G401 (cell line): ENCODE measurements around the gene PAN2. TPM values are rescaled to one million over a fixed set of nuclear protein-coding genes. Genes with fewer than 3 reads are reported as not detected.

ENCODE experiments used
- DNase-seq: peaks from one replicate; pipeline ENCODE4 v3.0.0-alpha.2; 2015; ENCODE audit warnings: low spot score
- in situ Hi-C: cut with HindIII; loops from 2 replicates; pipeline ENCODE4 v1.10.0; 2016; ENCODE audit warnings: low sequenced_read_pairs, mixed read lengths
- total RNA-seq: library from RNA; depleted of rRNA; stranded (reverse); fragments of >200 nt; shearing (Covaris generic); gene quantifications from 2 replicates; pipeline ENCODE4 v1.2.3, GENCODE V29; 2014

Gene PAN2
- total RNA-seq, 1 experiment from 2014 or later, result 18.0 TPM

GRCh38 chr12:56315622-56316473 is 18.0 kb downstream of the PAN2 start, which contains the start of gene CNPY2:
Gene CNPY2 (minus strand): TSS chr12:56315988. CDS start chr12:56315217, 771 bp downstream.
- peak; percentile 98 for DNase-seq
- in situ Hi-C loops, result no loop called here

GRCh38 chr12:56315249-56315621 is 18.6 kb downstream of the PAN2 start:
- no peak for DNase-seq
- in situ Hi-C loops, result no loop called here

- DNase-seq, result no peak
- in situ Hi-C loops, result no loop called here
Measured at GRCh38 chr12:56311003-56311402, 22.8 kb downstream of the PAN2 start.

DNA sequence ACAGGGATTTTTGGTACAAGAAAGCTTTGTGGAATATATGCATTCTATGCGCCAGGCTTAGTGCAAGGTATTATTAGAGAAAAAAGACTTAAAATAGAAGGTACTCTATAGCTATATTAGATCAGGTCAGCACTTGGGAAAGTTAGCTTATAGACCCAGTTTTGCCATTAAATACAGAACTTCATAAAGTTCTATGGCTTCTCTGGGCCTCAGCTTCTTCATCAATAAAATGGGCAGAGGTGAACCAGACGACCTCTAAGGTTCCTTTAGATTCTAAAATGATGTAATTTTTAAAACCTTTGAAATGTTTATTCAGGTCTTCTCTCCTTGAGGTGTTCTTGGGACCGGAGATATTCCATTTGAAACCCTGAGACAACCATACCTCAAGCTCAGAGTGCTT is 25.1 kb downstream of the PAN2 start:
- in situ Hi-C loops, result no loop called here
- DNase-seq, result no peak

- no peak for DNase-seq
- in situ Hi-C loops, result no loop called here
Measured at GRCh38 chr12:56307221-56307965, 26.4 kb downstream of the PAN2 start.

- DNase-seq, result no peak
- in situ Hi-C loops, result no loop called here
Measured at GRCh38 chr12:56304872-56305590, 28.8 kb downstream of the PAN2 start.

DNA sequence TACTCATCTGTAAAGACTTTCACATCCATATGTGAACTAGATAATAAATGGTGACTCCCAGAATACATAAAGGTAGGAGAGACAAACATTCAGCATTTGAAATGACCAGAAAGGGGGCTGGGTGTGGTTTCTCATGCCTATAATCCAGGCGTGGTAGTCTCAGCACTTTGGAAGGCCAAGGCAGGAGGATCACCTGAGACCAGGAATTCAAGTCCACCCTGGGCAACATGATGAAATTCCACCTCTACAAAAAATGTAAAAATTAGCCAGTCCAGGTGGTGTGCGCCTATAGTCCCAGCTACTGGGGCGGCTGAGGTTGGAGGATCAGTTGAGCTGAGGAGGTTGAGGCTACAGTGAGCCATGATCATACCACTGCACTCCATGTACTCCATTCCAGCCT is 29.5 kb downstream of the PAN2 start:
- DNase-seq, result no peak
- in situ Hi-C loops, result no loop called here

DNA sequence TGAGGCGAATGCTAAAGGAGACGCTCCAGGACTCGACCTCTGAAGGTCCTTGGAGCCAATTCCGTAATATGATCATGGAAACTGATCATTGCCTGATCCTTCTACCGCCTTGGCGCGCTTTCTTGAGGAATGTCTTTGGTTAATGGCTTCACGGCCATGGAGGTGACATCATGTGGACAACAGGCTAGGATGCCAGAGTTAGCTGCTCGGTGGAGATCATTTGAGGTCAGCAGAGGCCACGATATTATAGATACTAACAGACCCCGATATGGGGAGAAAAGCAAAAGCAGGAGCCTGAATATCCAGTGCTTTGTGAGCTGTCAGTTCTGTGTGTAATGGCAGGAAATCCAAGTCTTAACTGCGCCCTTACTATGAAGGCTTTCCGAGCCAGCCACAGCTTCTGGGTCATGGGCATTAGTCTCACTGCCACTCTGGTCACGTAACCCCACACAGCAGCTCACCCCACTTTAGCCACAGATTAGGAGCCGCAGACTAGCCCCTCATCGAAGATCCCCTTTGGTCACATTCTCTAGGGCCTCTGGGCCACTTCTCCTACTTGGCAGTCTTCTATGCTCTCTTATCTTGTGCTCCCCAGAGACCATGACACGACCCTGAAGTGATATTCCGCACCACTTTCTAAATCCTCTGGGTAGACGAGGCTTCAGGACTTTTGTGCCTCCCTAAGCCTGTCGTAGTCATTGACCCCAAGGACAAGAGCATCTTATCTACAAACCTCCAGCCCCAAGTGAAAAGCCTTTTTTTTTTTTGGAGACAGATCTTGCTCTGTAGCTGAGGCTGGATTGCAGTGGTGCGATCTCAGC is 32.9 kb downstream of the PAN2 start:
- in situ Hi-C loops, result no loop called here
- DNase-seq, result no peak

- DNase-seq, result peak; percentile 99
- in situ Hi-C loops, result loop anchor here (10.0 kb wide), 1 partner anchor 95 kb away; no protein-coding TSS in a partner anchor
Measured at GRCh38 chr12:56299853-56300643, 33.8 kb downstream of the PAN2 start, which contains the start of gene CS. Gene CS (minus strand): TSS chr12:56300330. CDS start chr12:56300201, 129 bp downstream.

DNA sequence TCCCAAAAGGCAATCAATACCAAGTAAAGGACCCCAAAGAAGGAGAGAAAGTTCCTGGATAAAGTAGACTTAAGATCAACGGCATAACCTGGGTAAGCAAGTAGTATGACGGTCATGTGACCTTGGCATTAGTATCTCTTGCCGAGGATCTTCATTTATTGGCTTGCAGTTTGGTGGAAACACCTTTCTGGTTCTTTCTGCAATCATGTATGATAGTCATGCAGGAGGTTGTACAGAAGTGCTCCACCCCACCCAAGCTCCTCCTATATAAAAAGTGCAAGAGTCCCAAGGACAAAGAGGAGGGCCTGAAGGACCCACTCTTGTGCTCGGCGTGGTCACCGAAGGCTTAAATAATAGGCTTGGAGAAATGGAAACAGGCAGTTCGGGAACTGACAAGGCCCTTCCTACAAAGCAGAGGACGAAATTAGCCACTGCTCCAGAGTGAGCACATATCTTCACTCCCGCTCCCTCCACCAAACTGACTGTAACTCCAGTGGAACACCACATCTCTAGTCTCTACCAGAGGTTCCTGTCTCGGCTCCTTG is 34.4 kb downstream of the PAN2 start:
- DNase-seq, result peak; percentile 35
- in situ Hi-C loops, result loop anchor here (10.0 kb wide), 1 partner anchor 95 kb away; no protein-coding TSS in a partner anchor

GRCh38 chr12:56298828-56299227 is 35.0 kb downstream of the PAN2 start:
- DNase-seq, result no peak
- in situ Hi-C loops, result loop anchor here (10.0 kb wide), 1 partner anchor 94 kb away; no protein-coding TSS in a partner anchor

DNA sequence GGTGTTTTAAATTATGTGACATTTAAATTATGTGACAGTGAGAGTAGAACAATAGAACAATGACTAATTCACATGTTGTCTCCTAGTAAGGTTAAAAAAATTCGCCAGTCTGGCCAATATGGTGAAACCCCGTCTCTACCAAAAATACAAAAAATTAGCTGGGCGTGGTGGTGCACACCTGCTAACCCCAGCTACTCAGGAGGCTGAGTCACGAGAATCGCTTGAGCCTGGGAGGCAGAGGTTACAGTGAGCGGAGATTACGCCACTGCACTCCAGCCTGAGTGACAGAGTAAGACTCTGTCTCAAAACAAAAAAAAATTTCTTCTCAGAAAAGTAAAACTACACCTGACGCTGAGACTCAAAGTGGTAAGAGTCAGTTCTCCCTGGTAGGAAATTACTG is 36.4 kb downstream of the PAN2 start:
- no peak for DNase-seq
- in situ Hi-C loops, result loop anchor here (10.0 kb wide), 1 partner anchor 93 kb away; no protein-coding TSS in a partner anchor

DNA sequence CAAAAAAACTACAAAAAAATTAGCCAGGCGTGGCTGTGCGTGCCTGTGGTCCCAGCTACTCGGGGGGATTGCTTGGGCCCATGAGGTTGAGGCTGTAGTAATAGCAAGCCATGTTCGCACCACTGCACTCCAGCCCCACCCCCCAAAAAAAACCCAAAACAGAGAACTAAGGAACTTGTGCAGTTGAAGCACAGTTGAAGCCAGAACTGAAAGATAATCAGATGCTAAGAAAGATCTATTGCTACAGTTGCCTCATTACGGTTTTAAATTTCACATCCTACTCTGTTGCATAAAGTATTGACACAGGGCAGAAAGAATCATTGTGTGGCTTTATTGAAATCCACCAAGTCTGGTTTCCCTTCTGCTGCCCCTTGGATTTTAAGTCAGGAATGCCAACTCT is 37.5 kb downstream of the PAN2 start:
- in situ Hi-C loops, result loop anchor here (10.0 kb wide), 1 partner anchor 91 kb away; no protein-coding TSS in a partner anchor
- no peak for DNase-seq

DNA sequence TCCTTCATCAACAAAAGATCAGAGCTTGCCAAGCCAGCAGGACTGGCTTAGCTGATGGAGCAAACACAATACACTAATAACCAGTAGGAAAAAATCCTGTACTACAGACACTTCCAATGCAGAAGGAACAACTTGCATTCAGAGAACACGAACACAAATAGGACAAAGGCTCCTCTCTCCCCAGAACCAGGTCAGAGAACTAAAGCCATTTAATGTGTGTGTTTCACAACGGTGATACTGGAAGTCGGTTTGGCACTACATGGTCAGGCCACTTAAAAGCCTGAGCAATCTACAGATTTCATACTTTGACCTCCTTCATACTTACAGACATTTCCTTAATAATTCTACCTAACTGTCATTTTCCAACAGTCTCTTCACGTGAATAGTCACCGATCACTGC is 40.0 kb downstream of the PAN2 start:
- DNase-seq, result no peak
- in situ Hi-C loops, result loop anchor here (10.0 kb wide), 1 partner anchor 89 kb away; no protein-coding TSS in a partner anchor

DNA sequence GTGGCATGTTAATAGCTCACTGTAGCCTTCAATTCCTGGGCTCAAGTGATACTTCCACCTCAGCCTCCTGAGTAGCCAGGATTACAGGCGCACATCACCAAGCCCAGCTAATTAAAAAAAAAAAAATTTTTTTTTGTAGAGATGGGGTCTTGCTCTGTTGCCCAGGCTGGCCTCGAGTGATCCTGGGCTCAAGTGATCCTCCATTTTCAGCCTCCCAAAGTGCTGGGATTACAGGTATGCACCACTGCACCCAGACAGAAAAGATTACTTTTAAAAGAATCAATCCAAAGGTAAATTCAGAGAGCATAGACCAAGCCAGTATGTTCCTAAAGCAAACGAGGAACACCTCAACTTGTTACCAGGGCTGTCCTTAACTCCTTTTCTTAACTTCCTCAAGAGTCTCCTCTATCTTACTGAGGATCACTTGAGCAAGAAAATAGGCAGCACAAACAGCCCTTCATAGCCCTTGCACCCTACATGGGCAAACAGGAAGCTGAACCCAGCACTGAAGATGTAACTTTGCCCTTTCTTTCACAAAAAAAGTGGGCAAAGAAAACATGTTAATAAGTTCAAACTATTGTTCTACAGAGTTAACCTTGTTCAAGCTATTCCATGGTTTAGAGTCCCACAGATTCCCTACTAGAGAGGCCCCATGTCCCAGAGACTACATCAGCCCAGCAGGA is 45.0 kb downstream of the PAN2 start:
- in situ Hi-C loops, result no loop called here
- no peak for DNase-seq

GRCh38 chr12:56286044-56286830 is 47.6 kb downstream of the PAN2 start:
- no peak for DNase-seq
- in situ Hi-C loops, result no loop called here
